EH (cell line): ENCODE results near the gene LIF.
"Not testable (repeated sequence)": the region's sequence is repeated elsewhere in the genome, so short reads cannot be mapped to it uniquely, and the experiment has no call there.

Experiments used
- DNase-seq: peaks from one replicate; pipeline ENCODE4 v3.0.0-alpha.2; 2015; ENCODE audit warnings: low read depth

The LIF gene

GRCh38 chr22:30241576-30242371 lies 4.8 kb downstream of the LIF start:
- no peak for DNase-seq

GRCh38 chr22:30240541-30241417 lies 5.8 kb downstream of the LIF start:
- DNase-seq = no peak

DNA sequence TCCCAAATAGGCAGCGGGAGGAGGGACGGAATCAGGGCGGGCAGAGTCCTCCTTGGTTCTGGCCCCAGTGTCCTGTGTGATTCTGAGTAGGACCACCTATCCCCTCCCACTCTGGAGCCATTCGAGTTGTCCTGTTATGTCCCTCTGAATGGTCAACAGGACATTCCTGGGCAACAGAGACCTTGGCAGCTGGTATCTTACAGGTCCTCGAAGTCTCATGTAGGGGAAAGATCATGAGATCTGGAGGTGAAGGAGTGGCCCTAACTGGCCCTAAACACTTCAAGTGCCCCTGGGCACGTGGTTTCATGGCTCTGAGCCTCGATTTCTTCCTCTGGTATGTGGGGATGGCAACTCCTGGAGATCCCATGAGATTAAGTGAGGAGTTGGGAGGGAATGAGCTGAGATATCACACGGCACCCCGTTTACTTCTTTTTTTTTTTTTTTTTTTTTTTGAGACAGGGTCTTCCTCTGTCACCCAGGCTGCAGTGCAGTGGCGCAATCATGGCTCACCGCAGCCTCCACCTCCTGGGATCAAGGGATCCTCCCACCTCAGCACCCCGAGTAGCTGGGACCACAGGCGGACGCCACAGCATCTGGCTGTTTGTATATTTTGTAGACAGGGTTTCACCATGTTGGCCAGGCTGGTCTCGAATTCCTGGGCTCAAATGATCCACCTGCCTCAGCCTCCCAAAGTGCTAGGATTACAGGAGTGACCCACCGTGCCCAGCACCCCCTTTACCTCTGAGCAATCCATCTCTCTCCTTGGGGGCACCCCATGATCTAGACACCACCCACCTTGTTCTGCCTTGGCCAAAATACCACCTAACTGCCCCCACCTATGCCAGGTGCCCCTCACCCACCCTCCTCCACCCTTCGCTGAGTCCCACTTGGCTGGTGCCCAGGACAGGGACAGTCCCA lies 6.8 kb downstream of the LIF start:
- no peak for DNase-seq

- DNase-seq = no peak
Measured at GRCh38 chr22:30238661-30239487, 7.7 kb downstream of the LIF start.

DNA sequence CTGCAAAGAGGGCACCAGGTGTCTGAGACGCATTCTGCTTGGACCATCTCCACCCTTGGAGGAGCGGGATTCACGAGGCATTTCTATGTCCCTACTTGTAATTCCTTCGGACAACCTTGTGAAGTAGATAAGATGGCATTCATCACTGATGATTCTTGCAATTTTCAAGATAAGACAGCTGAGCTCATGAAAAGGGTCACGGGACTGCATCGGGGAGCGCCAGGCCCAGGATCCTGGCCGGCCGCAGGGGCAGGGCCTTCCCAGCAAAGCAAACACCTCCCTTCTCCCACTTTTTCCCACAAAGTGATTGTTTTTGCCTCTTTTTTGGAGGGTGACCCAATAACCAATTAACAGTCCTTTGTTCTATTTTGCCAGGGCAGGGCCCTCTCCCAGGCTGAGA lies 8.4 kb downstream of the LIF start:
- DNase-seq = no peak

GRCh38 chr22:30236875-30237274 lies 9.7 kb downstream of the LIF start:
- DNase-seq = no peak

GRCh38 chr22:30235687-30236170 lies 10.8 kb downstream of the LIF start:
- peak; percentile 92 for DNase-seq

GRCh38 chr22:30234786-30235470 lies 11.6 kb downstream of the LIF start:
- peak; percentile 77 for DNase-seq

DNA sequence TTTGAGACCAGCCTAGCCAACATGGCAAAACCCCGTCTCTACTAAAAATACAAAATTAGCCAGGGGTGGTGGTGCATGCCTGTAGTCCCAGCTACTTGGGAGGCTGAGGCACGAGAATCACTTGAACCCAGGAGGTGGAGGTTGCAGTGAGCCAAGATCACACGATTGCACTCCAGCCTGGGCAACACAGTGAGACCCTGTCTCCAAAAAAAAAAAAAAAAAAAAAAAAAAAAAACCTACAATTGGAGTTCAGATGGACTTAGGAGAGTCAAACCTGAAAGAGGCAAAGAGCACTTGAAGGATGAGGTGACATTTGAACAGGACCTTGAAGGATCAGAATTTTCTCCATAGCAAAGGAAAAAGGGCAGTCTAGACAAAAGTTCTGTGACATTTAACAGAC lies 12.2 kb downstream of the LIF start:
- not testable (repeated sequence) for DNase-seq

- DNase-seq = no peak
Measured at GRCh38 chr22:30233582-30233981, 13.0 kb downstream of the LIF start.

DNA sequence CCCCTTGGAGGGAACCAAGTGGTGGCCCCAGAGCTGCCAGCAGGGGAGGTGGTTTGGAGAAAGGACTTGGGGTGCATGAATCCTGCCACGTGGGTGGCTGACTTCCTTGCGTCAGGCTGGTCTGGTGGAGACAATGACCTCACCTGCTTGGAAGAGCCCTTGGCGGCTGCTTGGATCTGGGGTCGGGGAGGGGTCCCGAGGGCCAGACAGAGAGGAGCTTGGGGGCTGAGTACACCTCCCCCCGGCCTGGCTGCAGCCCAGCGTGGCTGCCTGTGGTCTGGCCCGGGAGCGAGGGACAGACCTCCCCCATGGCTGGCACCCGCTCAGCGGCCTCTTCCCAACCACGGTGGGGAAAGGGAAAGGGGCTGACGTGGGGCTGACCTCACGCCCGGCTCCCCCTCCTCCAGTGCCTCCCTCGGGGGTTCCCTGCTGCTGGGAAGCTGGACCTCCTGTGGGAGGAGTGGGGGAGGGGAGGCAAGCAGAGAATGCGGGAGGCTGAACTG lies 13.8 kb downstream of the LIF start:
- DNase-seq = no peak

DNA sequence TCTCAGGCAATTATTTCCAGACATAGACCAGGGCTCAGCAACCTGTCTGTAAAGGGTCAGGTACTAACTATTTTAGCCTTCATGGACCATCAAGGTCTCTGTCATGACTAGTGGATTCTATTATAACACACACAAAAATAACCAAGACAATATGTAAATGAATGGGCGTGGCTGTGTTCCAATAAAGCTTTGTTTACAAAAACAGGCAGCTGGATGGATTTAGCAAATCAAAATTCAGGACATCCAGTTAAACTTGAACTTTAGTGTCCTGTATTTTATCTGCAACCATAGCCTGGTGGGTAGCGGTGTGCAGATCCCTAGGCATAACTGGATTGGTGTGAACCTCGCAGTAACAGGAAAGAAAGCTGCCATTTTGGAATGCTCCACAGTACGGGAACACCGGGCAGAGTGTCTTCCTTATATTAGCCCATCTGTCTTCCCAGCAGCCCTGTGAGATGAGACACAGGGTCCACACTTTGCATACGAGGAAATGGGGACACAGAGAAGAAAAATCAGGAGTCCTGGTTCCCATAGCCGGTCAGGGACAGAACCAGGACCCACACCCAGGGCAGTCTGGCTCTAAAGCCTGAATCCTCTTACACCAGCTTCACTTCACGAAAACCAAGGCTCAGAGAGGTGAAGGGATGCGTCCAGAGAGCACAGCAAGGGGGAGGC lies 15.6 kb downstream of the LIF start:
- DNase-seq = no peak

DNA sequence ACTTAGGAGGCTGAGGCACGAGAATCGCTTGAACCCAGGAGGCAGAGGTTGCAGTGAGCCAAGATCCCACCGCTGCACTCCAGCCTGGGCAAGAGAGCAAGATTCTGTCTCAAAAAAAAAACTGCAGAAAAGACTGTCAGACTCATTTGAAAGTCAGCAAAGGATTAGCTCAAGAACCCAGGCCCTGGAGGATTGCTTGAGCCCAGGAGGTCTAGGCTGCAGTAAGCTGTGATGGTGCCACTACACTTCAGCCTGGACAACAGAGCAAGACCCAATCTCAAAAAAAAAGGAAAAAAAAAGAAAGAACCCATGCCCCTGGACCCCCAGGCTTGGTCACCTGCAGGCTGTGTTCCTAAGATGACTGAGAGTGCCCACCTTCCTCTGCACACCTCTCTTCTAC lies 16.2 kb downstream of the LIF start:
- DNase-seq = no peak

GRCh38 chr22:30228509-30229359 lies 17.8 kb downstream of the LIF start:
- DNase-seq = peak; percentile 86

GRCh38 chr22:30227438-30228228 lies 18.9 kb downstream of the LIF start:
- peak; percentile 19 for DNase-seq

GRCh38 chr22:30226192-30226832 lies 20.2 kb downstream of the LIF start:
- peak; percentile 49 for DNase-seq

- DNase-seq = no peak
Measured at GRCh38 chr22:30225220-30225927, 21.2 kb downstream of the LIF start.
